GM19351 (cell line): ENCODE measurements around the gene ELF5.

Experiments used
- ATAC-seq: cut with Tn5 transposase; IDR thresholded peaks from one replicate; pipeline ENCODE4 v1.9.1; 2021; ENCODE audit warnings: mild to moderate bottlenecking, moderate library complexity; ENCODE audit not compliant: unreplicated experiment

ELF5 gene

DNA sequence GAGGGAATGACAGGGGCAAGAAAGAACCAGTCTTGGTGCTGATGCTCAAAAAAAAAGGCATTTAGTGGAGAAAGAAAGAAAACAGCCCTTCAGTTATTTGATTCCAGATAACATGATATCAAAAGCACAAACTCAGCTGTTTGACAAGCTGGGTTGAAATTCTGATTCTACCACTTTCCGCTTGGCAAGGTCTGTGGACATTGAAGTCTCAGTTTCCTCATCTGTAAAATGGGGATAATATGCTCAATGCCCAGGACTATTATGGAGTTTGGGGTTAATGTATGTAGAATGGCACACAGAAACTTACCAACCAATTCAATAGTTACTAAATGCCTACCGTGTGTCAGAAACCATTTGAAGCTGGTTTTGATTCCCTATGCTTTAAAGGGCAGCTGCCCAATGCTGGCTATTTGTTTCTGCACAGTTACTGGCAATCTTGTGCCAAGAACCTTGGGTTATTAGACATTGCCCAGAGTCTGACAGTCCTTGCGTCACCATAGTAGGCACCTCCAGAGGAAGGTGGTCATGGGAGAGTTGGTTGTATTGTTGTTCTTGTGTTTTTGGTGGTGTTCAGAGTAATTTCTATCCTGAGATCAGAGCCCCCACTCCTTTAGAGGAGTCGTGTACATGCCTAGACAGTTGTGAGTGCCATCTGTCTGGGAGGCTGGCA, 19.5 kb downstream of the ELF5 start:
- no peak for ATAC-seq

DNA sequence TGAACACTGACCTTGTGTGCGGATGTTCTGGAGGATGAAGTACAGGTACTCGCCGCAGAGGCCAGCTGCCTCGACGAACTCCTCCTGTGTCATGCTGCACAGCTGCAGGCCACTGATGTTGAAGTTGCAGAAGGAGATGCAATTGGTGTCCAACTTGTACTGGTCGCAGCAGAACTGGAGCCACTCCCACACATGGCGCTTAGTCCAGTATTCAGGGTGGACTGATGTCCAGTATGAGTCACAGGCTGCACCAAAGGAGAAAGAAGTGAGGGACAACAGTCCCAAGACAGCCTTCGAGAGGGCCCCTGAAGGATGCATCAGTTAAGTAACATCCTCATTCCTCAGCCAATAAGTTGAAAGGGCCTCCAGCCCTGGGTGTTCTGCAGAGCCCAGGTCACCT, 20.1 kb downstream of the ELF5 start:
- no peak for ATAC-seq

DNA sequence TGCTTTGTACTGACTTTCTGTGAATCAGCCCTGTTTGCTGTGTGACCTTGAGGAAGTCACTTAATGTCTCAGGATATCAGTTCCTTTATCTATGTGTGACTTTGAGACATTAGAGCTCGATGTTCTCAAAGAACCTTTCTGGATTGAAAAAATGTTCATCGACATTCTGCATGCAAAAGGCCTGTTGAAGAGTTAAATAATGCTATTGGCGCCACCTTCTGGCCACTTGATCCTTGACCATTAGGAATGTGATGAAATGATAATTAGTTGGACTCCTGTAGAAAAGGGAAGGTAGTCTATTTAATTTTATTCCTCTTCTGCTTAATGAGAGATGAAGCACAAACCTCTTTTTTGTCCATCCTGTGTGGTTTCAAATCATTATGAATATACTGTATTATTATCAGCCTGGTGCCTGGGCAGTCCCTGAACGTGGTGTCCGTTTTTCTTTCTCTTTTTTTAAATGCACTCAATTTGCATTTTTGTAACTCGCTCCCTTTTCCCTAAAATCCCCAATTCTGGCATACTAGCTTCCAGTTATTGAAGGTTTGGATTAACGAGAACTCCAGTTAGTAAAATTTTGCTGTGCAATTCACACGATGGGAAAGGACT, 20.7 kb downstream of the ELF5 start:
- ATAC-seq, result no peak

DNA sequence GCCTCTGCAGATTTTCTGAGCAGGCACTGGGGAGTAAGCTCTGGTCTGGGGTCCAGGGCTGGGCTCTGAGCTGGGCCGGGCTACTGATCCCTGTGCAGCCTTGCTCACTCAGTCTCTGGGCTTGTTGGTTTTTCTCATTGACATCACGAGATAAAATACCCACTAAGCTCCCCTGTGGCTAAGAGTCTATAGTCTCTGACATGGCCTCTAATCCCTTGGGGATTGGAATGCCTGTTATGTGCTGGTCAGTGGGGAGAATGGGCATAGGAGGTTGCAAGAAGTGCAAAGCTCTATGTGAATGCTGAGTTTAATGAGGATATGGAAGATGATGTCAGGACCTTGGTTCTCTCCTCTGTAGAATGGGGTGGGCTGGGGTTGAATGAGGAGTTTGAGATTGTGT, 23.3 kb downstream of the ELF5 start:
- ATAC-seq, result no peak

GRCh38 chr11:34488855-34489557, 24.6 kb downstream of the ELF5 start:
- ATAC-seq, result no peak

DNA sequence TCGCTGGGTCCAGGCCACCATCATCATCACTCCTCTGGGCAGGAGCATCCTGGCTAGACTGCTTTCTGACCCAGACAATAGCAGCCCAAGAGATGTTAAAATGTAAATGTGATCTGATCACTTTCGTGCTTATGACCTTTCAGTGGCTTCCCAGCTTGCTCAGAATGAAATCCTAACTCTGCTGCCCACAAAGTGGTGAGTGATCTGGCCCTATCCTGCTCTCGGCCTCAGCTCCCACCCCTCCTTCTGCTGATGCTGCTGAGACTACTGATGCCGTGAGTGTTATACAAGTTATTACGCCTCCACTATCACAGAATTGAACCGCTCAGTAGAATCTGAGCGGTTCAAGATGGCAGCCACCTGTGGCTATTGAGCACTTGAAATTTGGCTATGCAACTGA, 26.2 kb downstream of the ELF5 start:
- no peak for ATAC-seq

- ATAC-seq, result no peak
These were observed 30.3 kb downstream of the ELF5 start for GRCh38 chr11:34483106-34483874.

GRCh38 chr11:34481307-34481706, 32.3 kb downstream of the ELF5 start:
- no peak for ATAC-seq

DNA sequence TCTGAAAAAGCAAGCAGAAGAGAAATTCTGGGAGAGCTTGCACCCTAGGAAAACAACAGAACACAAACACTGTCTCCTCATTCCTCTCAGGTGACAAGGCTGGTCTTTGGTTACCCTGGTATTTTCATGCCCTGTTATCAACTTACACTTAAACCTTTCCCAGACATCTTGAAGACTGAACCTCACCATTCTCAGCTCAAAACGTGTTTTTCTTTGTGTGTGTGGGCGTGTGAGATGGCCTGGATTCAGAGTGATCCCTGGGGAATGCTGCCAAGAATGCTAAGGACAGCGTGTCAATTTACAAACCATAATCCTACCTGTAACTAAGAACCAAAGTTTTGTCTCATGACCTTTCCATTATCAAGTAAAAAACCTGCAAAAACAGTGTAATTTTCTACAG, 33.3 kb downstream of the ELF5 start:
- no peak for ATAC-seq

DNA sequence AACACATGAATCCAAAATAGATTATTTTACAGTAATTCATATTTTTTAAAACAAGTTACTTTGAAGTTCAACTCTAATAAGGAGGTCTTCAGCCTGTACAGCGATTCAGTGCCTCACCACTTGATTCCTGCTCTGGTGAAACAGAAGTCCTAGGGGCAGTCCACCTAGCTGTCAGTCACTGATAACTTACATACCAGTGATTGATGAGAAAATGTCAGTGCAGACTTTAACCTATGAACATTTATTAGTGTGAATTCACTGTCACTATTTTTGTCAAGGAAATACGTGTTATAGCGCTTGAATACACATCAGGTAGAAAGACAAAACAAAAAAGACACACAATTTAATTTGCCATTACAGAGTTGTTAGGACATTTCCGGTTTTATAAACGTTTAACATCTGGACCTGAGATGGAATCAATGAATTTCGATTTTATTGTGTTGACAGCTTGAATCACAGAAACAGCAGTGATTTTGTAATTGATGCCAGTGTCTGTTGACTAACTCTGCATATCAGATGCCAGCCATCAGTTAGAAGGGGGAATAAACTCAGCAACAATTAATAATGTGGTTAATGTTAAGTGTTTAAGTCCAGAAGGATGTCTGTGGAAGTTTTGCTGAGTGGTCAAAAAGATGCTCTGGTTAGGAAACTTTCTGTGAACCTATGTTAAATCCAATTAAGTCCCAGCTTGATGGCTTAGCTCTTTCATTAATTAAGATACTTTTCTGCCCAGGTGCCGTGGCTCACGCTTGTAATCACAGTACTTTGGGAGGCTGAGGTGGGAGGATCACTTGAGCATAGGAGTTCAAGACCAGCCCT, 34.5 kb downstream of the ELF5 start:
- ATAC-seq, result no peak

DNA sequence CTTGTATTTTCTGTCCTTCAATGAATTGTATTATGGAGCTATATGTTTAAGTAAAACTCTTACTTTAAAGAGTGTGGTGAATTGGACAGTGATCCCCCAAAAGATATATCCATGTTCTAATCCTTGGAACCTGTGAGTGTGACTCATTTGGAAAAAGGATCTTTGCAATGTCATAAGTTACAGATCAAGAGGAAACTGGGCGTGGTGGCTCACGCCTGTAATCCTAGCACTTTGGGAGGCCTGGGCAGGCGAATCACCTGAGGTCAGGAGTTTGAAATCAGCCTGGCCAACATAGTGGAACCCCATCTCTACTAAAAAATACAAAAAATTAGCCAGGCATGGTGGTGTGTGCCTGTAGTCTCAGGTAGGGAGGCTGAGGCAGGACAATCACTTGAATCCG, 36.7 kb downstream of the ELF5 start:
- ATAC-seq, result no peak

DNA sequence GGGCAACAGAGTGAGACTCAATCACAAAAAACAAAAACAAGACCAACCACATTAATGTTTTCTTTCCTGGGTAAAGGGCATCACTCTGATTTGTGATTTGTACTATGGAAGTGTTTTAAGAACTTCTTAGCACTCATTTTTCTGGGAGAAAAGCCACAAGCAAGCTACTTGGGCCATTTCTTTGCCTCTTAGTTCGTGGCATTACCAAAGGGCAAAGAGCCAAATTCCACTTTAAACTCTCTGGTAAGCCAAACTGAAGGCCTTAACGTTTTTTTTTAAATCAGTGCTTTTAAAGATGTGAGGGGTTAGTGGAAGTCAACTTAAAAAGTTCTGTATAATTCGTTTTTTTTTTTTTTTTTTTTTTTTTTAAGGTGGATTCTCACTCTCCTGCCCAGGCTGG, 37.9 kb downstream of the ELF5 start:
- no peak for ATAC-seq

- ATAC-seq, result no peak
These were observed 39.9 kb downstream of the ELF5 start for GRCh38 chr11:34473603-34474169.

DNA sequence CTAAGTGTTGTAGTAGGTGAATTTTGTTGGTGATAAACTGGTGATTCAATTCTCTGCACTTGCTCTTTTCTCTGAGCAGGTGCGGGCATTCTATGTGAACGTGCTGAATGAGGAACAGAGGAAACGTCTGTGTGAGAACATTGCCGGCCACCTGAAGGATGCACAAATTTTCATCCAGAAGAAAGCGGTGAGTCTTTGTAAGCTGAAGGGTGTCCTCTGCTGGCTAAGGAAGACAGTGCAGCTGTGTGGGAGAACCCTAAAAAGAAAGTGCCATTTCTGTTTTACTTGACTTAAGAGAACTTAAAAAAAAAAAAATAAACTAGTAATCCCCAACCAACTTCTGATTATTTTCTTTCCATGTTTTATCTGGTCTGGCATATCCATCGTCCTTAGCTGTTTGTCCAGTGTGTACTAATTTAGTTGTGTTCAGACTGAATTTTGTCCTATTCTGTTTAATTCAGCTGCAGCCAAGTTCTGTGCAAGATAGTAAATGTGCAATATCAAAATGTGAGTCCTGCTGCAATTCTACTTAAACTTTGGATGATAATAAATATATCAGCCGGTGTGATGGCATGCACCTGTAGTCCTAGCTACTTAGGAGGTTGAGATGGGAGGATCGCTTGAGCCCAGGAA, 45.3 kb downstream of the ELF5 start:
- ATAC-seq, result no peak

DNA sequence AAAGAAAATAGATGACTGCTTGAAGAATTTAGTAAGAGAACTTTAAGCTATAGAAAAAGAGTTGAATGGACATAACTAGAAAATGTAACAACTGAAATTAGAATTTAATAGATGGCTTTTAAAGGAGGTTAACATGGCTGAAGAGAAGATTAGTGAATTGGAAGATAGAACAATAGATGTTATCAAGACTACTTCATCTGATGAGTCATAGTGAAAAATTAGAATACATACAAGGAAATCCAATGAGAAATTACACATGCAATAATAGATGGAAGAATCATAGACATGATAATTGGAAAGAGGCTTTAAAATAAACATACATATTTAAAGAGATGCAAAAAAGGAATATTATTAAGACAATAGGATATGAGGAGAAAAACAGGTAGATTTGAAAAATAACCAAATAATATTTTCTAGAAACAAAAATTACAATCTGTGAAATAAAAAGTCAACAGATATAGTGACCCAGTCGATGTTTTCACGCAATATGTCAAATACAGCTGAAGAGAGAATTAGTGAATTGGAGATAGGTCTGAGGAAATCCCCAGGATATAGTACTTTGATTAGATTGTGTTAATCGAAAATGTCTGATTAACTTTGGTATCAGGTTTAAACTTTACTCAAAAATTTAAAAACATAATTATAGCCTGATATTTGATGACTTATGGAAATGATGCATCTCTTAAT, 46.6 kb downstream of the ELF5 start:
- no peak for ATAC-seq

GRCh38 chr11:34464591-34465051, 49.0 kb downstream of the ELF5 start:
- no peak for ATAC-seq

DNA sequence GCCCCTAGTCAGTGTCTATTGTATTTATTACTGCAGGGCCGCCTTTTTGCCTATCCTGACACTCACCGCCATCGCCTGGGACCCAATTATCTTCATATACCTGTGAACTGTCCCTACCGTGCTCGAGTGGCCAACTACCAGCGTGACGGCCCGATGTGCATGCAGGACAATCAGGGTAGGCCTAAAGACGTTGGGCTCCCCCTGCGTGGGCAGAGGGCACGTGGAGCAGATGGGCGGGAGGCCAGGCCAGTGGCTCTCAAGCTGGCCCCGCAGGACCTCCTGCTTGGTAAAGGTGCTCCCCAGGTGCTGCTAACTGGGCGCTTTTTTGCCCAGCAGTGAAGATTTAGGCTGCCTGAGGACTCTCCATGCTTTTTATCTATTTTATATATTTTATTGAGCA, 52.4 kb downstream of the ELF5 start:
- ATAC-seq, result no peak

DNA sequence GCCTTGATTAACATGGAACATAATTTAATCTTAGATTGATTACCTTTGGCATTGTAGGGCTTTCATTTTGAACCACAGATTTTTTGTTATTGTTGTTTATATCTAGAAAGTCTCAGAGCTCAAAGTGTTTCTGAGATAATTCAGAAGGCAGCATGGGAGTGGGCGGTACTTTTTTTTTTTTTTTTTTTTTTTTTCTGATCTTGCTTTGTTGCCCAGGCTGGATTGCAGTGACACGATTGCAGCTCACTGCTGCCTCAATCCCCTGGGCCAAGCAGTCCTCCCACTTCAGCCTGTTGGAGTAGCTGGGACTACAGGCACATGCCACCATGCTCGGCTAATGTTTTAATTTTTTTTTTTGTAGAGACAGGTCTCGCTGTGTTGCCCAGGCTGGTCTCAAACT, 53.3 kb downstream of the ELF5 start:
- no peak for ATAC-seq

DNA sequence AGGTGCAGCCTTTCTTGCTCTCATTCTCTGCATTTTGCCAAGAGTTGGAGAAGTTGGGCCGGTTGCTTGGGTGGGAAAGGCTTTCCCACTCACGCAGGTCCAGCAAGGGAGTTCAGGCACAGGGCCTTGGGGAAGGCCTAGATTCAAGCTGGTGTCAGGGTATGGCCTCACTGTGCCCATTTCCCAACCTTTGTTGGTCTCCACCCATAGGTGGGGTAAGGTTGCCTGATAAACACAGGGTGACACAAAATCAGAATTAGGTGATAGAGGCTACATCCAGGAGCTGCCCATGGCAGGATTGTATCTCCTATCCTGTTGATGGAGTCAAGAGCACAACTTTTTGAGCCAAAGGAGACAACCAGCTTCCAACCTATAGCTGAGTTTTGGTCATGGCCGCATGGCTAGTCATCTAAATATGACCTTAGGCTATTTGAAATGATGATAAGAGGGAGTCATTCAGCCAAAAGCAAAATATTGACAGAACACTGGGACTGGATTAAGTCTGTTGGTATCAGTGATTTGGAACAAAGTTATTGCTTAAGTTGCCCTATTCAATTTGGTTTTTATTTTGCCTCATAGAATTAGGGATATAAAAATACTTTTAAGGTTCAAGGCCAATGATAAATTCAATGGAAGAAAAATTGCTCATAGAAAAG, 54.0 kb downstream of the ELF5 start:
- ATAC-seq, result no peak
